Astrocyte of the hippocampus (primary cell): ENCODE results near the gene CBX4.

Experiments used
- DNase-seq: peaks from one replicate; pipeline ENCODE4 v3.0.0; 2011; ENCODE audit warnings: low read depth, low spot score

The CBX4 gene

DNA sequence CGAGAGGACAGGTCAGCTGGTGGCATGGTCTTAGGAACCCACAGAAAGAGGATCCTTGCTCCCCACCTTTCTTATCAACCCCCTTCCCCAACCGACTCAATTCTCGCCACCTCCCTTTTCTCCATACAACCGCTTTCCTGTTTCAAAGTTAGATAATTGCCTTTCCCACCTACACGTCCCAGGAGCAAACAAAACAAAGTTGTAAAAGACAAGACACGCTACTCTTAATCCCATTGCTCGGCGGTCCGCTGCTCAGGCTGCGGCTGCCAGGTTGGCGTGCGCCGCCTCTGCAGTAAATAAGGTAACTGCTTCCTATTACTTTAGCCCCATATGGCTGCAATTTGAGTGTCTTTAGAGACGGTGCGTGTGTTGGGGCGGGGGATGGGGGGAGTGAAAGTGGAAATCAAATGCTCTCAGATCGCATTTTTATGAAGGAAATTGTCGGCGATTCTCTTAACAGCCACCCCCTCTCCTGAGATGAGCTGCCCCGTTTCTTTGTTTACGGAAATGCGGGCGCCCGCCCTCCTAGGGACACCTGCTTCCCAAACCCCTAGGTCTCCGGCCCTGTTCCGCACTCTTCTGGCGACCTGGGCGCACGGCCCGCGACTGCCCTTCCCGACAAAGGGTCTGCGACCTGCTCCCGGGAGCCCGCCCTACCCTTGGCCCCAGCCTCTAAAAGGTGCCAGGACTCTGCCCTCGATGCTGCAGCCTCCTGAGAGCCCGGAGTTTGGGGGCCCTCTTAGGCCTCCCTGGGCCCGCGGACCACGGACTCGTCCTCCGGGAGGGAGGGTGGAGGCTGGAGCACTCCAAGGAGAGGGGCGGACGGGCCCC, 38.7 kb downstream of the CBX4 start:
- DNase-seq: no peak

DNA sequence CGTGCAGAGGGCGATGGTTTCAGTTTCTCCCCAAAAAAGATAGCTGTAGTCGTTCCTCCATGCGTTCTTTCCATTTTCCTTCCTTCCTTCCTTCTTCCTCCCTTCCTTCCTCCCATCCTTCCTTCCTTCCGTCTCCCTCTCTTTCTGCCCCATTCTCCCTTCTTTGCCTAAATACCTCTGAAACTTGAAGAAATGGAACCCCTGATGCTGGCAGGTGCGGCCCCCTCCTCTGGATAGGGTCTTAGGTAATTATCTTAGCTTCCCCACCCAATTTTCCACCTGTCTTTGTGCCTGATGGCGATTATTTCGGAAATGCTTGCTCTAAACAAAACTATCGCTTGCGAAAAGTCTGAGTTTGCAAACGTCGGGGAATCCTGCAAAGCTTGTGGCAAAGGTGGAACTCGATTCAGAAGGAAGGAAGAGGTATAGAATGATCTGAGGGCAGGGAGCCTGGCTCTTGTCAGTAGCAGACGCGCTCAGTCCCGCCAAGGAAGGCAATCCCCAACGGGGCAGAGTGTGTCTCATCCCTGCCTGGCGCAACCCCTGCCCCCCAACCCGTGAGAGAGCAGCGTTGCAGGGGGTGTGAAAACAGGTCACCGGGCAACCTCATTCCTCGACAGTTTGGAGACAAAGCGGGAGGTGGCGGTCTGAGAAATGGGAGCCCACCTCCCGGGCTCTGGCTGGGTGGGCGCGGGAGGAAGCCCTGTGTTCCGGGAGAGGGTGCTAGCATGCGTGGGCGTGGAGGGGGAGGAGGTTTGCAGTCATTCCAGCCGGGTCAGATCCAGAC, 39.5 kb downstream of the CBX4 start:
- no peak for DNase-seq

DNA sequence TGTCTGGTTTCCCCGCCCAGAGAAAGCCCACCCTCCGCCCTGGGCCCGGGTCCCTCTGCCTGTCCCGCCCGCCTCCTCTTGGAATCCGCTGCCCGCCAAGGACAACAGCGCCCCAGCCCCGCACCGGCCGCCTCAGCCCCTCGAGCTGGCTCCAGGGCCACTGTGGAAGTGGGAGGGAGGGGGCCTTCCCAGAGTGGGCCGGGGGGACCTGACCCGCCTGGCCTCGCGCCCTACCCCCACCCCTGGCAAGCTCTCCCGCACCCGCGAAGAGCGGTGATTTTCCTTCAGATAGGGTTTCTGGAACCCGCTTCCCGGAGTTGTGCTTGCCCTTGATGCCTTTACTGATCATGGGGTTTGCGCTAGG, 40.1 kb downstream of the CBX4 start:
- no peak for DNase-seq

DNA sequence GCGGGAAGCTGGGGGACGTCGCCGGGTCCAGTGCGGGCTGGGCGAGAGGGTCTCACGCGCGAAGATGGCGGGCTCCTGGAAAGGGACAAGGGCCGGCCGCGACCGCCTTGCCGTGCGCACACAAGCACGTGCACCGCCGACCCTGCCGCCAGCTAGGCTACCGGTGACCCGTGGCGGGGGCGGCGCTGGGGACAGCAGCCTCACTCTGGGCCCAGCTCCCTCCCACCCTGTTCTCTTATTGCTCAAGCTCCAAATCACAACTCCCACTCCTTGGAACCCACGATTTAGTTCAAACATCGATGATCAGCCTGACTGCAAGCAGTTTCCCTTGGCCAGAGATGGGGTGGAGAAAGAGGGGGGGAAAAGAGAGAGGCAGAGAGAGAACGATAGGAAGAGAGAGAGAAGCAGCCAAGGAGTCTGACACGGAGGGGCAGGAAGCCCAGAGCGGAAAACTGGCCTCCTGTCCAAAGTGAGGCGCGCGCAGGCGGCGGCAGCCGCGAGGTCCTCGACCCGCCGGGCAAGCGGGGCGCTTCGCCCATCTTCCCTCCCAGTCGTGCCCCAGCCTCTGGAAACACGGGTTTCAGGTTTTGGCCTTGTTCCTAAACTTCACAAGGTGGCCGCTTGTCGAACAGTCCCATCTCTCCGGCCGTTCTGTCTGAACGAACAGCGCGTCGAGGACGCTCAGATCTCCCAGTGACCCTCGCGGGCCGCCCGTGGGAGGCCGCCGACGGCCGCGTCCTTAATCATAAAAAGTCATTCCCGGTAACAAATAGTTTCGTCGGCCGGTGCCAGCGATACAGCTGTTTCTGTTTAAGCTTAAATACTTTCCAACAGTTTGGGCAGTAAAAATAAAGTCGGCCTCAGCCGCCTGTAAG, 40.7 kb downstream of the CBX4 start:
- DNase-seq: no peak

DNA sequence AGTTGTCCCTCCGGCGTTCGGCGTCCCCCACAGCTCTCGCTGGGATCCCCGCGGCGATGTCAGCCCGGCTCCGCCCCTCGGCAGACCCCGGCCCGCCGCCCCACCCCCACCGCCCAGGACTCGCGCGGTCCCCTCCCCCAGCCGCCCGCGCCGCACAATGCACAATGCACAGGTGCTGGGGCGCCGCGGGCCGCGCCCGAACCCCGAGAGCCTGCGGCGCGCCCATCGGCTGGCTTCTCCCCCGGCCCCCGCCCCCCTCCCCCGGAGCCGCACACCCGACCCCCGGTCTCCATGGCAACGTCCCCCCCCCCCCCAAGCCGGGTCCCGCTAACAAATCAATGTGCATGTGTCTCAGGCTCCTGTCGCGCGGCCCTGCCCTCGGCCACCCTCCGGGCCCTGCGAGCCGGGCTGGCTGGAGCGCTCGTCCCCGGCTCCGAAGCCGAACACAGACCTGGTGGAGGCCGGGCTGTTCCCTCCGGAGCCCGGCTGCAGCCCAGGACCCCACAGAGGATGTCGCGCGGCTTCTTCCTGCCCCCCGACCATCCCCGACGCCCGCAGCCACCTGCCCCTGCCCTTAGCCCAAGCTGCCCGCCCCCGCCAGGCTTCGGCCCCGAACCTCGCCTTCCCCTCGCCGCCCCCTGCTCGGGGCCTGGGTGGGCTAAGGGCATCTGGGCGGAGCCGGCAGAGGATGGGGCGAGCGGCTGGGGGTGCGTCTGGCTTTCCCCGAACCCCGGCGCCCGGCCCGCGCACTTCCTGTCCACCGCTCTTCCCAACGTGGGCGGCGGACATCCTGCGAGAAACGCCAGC, 41.5 kb downstream of the CBX4 start:
- DNase-seq: no peak

DNA sequence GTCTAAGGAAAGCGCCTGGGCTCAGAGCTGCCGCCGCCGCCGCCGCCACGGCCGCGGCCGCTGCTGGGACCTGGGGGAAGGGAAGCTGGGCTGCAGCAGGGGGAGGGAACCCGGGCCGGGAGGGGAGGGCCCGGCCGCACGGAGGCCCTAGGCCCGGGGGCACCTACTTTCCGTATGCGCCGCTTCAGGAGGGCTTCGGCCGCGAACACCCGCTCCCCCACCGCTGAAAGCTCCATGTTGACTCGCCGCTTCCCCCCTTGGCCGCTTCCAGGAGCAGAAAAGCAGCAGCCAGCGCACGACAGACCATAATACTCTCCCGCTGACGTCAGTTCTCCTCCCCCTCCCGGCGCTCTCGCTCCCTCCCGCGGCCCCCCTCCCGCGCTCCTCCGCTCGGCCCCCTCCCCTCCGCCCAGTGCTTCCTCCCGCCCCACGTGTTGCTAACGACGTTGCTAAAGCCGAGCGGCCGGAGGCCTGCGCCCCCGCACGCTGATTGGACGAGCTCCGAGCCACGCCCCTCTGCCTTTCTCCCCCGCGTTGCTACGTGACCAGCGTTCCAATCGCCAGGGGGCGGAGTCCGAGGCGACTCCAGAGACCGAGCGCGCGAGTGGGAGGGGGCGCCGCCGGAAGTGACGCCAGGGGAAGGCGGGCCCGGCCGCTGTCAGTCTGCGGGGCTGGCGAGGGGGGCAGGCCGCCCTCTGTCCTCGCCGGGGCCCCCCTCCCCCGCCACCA, 42.3 kb downstream of the CBX4 start, which contains the start of gene CBX8:
TSS of gene CBX8 (minus strand) at position 315 of the 729 bp plus-strand sequence. CDS start at position 236, 79 bp downstream.
- peak; percentile 100 for DNase-seq

DNA sequence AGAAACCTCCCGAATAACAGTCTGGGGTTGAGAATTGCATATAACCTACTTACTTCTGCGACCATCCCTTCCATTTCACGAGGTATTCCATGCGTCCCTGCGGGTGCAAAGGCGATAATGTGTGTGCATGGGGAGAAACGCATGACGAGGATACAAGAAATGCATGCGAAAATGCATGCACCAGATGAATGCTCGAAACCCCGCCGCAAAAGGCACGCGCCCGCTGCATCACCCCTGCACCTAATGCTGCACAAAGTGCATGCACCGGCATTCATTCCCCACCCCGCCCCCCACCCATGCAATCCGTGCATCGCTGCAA, 42.8 kb downstream of the CBX4 start:
- no peak for DNase-seq

DNA sequence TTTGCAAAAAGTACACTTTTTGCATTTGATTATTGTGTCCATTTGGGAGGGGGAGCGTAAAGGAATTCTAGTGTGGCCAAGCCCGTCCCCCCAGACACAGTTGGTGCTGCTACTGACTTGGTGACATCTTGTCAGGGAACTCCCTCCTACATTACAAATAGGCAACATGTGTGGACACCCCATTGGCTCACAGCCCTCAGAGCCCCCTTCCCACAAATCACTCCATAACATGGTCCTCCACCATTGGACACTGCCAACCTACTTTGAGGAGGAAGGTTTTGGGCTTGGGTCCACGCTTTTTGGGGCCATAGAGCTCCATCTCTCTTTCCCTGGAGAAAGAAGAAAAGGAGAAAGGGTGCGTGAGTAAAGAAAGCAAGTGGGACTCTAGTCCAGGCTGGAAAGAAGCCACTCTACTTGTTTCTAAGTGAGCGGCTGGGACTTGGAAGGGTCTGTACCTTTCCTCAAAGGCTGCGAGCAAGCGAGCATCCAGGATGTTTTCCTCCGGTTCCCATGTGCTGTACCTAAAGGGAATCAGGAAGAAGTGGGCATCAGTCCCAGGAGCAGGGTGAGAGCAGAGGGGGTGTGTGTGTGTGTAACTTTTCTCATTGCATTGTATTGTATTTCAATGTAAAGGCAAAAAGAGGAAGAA, 43.3 kb downstream of the CBX4 start:
- DNase-seq: no peak

DNA sequence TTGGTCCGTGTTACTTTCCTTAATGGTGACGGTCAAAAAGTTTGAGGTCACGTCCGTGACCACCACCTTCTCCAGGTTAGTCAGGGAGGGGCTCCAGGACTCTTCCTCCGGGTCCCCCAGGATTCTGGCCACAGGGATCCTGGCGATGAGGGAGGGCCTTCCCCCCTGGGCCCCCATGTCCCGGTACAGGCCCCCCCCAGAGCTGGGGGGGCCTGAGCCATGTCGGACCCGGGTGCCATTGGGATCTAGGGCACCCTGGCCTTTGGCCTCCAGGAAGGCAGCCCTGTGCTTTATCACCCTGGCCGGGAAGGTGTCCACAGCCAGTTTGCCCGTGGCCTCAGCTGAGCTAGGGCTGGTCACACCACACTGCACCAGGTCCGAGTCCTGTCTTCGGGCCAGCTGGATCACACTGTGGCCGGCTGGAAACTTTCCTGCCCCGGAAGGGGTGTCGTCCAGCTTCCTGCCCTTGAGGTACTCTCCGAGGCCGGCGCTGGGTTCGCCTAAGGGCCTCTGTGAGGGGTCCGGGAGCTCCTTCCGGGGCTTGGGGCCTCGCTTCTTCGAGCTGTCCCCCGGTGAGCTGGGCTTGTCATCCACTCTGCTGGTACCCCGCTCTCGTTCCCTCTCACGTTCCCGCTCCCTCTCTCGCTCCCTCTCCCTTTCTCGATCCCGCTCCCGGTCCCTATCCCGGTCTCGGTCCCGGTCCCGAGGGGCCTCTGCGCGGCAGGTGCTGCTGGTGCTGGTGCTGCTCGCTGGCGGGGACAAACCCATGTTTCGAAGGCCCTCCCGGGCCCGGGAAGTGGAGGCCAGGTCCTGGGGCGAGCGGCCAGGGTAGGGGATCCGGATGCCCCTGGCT, 44.4 kb downstream of the CBX4 start:
- no peak for DNase-seq

DNA sequence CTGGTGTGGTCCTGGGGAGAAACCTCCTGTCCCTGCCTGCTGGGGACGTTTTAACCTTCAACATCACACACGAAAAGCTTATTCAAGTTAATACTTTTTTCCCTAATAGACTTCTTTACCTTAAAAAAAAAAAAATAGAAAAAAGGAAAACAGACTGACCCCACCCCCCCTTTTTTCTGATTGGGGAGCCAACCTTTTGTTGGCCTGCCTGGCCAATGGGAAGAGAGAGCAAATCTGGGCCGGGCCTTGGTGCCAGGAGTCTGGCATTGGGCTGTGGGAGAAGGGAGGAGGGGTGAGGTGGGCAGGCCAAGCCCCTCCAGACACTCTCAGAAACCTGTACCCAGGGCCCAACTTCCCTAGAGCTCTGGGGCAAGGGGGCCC, 45.3 kb downstream of the CBX4 start:
- no peak for DNase-seq

DNA sequence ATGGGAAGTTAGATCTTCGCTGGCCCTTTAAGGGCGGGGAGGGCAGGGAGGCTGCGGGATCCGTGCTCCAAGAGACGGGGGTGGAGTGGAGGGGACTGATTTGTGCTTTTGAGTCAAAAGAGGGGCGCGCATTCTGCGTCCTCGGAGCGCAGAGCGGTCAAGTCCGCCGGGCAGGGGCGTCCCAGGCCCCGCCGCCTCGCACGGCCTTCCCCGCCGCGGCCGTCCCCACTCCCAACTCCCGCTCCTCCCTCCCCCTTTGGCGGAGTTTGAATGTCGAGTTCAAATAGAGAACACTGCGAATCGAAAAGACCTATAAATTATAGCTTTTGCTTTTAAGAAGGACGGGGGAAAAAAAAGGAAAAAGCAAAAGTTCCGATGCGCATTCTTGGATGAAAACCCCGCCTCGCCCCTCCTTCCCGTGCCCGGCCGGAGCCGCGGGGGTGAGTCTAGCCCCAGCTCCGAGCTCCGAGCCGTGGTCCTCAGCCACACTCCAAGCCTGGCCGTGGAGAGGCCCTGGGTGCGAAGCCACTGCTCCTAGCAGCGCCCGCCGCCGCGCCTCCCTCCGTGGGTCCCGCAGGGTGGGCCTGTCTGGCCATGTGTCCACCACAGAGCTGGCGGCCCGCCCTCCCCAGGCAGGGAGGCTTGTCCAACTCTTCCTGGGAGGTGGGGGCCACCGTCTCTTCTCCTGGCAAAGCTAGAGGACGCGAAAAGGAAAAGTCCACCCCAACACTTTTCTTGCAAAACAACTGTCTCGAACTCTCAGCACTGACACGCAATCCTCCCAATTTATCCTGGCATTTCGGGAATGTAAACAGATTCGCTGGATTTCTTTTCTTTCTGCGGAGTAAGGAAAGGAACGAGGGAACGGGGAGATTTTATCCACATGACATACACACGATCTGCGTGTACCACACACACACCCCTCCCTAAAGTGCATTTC, 46.0 kb downstream of the CBX4 start:
- no peak for DNase-seq

DNA sequence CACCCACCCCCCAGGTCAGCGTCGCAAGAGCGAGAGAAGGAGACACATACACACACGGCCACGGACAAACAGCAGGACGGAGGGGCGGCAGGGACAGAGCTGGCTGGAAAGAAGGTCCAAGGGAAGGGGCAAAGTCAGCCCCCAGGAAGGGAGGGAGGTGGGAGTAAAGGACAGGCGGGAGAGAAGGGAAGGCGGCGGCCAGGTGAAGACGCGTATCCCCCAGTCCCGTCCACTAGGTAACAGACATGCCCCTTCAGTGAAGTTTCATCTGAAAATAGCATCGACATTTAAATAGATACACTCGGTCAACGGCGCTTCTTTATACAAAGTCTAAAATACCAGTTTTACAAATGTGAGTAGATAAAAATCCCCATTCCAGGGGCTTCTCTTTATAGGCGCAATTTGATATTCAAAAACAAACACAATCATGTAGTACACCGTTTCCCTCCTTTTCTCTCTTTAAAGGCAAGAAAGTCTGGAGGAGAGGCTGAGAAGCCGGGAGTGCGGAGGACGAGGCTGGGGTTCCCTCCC, 46.8 kb downstream of the CBX4 start:
- DNase-seq: no peak

DNA sequence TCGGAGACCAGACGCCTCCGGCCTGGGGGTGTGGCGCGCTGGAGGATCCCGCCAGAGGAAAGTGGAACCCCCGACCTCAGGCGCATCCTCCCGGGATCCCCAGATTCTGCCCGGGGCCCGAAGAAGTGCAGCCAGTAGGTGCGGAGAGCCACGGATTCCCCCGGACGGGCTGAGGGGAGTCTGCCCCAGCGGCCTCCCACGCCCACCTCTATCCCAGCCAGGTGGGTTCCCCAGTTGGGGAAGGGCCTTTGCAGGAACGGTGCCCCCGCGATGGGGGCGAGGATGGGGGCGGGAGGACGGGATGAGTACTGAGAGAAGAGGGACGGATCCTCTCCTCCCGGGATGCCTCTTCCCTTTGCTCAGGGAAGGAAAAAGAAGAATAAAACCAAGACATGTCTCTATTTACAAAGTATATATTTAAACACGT, 47.5 kb downstream of the CBX4 start:
- DNase-seq: no peak

DNA sequence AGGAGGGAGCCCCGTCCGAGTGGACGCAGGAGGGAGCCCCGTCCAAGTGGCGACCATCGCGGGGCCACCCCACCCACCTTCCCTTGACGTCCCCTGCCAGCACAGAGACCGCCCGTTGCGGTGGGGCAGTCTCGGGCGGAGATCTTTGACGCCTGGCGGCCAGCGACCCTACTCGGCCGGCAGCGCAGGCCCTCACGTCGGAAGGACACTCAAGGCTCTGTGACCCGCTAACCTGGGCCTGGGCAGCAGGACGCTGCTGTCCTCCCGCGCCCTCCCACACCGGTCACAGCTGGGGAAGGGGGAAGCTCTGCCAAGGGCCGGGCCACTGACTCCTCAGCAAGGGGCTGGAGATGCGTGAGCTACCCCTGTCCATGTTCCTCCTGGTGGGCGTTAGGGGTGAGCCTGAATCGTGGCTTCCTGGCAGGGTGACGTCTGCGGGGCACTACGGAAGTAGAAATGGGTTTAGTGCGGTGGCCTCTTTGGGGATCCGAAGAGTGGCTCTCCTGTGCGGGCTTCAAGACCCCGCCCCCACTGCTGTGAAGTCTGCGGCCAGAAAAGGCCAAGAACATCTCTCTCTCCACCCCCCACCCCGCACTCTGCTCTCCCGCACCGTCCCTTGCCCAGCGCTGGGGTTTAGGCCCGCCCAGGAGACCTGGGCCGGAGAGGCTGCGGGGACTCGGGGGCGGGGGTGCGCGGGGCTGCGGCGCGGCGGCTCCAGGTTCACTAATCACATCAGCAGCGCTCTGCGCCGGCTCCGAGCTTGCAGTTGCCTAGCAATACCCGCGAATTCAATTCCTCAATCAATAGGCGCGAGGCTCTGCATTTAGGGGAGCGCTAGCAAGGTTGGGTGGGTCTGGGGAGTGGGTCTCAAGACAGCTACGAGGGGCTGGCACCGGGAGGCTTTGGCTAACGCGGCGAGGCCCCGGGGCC, 48.2 kb downstream of the CBX4 start:
- no peak for DNase-seq

DNA sequence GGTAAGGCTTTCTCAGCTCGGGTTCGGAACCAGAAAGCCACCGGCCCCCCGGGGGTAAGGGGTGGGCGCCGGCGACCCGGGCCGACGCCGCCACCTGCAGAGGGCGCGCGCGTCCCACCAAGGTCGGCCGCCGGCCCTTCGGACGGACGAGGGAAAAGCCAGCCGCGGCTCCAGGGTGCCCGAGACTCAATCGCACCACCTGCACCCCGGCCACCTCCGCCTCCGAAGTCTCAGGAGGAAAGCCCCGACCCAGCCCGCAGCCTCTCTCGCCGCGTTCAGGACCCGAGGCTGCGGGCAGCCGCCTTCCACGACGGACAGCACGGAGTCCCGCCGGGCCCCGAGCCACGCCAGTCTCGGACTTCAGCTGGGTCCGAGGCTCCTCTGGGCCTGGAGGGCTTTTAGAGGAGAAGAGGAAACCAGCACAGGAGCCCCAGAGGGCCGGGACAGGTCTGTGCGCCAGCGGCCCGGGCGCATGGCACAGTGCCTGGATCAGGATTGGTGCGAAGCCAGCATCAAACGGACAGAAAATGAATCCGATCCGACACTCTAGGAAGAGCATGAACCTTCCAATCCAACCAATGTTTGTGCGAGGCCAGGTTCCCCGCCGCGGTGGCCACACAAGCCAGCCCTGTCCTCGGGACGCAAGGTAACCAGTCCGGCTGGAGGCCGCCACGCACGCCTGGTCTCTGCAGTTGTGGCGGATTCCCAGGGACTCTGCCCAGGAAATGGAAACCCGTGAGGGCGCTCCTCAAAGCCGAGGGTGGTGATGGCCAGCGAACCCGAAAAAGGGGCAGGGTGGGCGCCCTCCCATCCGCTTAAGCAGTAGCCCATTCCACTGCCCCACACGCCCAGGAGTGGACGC, 49.1 kb downstream of the CBX4 start:
- DNase-seq: no peak
